ENCODE results near the gene ACACA.
A peak's percentile ranks its signal among the peaks of the same experiment; 100 is the strongest.

The ACACA gene

GRCh38 chr17:37064206-37064605 is 342.4 kb downstream of the ACACA start:
- no peak for DNase-seq

- no peak for DNase-seq
These were observed 344.6 kb downstream of the ACACA start for GRCh38 chr17:37062021-37062420.

GRCh38 chr17:37060928-37061327 is 345.7 kb downstream of the ACACA start:
- DNase-seq = no peak

GRCh38 chr17:37060094-37060493 is 346.5 kb downstream of the ACACA start:
- DNase-seq = no peak

GRCh38 chr17:37059493-37059892 is 347.1 kb downstream of the ACACA start:
- no peak for DNase-seq

GRCh38 chr17:37056622-37057021 is 350.0 kb downstream of the ACACA start:
- no peak for DNase-seq

GRCh38 chr17:37054894-37055293 is 351.7 kb downstream of the ACACA start:
- DNase-seq = no peak

- DNase-seq = no peak
These were observed 354.2 kb downstream of the ACACA start for GRCh38 chr17:37052450-37052849.

GRCh38 chr17:37051833-37052232 is 354.8 kb downstream of the ACACA start:
- no peak for DNase-seq

- no peak for DNase-seq
These were observed 355.3 kb downstream of the ACACA start for GRCh38 chr17:37051381-37051780.

- DNase-seq = no peak
These were observed 355.7 kb downstream of the ACACA start for GRCh38 chr17:37050920-37051319.

GRCh38 chr17:37048811-37049210 is 357.8 kb downstream of the ACACA start:
- DNase-seq = no peak

GRCh38 chr17:37047631-37048104 is 359.0 kb downstream of the ACACA start:
- peak; percentile 73 to 74 for DNase-seq

- no peak for DNase-seq
These were observed 361.2 kb downstream of the ACACA start for GRCh38 chr17:37045351-37045922.

GRCh38 chr17:37043201-37043600 is 363.4 kb downstream of the ACACA start:
- DNase-seq = no peak

- no peak for DNase-seq
These were observed 364.7 kb downstream of the ACACA start for GRCh38 chr17:37041932-37042331.

GRCh38 chr17:37039269-37039668 is 367.4 kb downstream of the ACACA start:
- no peak for DNase-seq

GRCh38 chr17:37037590-37038155 is 369.0 kb downstream of the ACACA start:
- no peak for DNase-seq

Data from activated CD4-positive, alpha-beta T cell treated with anti-CD3 and anti-CD28 coated beads, Interleukin-2, amount 50 U/mL, for 4 hours (primary cell).